Measurements from ENCODE around the gene GDA.

Gene GDA

GRCh38 chr9:72149231-72149975 lies at the start of gene GDA:
GDA (plus strand) TSS chr9:72149440; CDS start chr9:72149560, 120 bp downstream.
- no peak for DNase-seq

GRCh38 chr9:72102520-72102919 lies 46.7 kb upstream of the GDA start:
- no peak for DNase-seq

GRCh38 chr9:72113056-72113455 lies 36.2 kb upstream of the GDA start:
- DNase-seq, result no peak

GRCh38 chr9:72119853-72120252 lies 29.4 kb upstream of the GDA start:
- no peak for DNase-seq

GRCh38 chr9:72124947-72125346 lies 24.3 kb upstream of the GDA start:
- DNase-seq, result no peak

- DNase-seq, result no peak
These were observed 21.5 kb upstream of the GDA start for GRCh38 chr9:72127753-72128152.

- no peak for DNase-seq
These were observed 20.7 kb upstream of the GDA start for GRCh38 chr9:72128526-72128925.

- no peak for DNase-seq
These were observed 19.7 kb upstream of the GDA start for GRCh38 chr9:72129271-72130156.

- DNase-seq, result no peak
These were observed 18.9 kb upstream of the GDA start for GRCh38 chr9:72130321-72130720.

- no peak for DNase-seq
These were observed 18.0 kb upstream of the GDA start for GRCh38 chr9:72131206-72131605.

GRCh38 chr9:72132052-72132451 lies 17.2 kb upstream of the GDA start:
- no peak for DNase-seq

GRCh38 chr9:72133365-72134035 lies 15.7 kb upstream of the GDA start:
- DNase-seq, result no peak

GRCh38 chr9:72134801-72135200 lies 14.4 kb upstream of the GDA start:
- DNase-seq, result no peak

GRCh38 chr9:72137697-72138365 lies 11.4 kb upstream of the GDA start:
- no peak for DNase-seq

GRCh38 chr9:72139226-72139625 lies 10.0 kb upstream of the GDA start:
- no peak for DNase-seq

GRCh38 chr9:72140586-72140985 lies 8.7 kb upstream of the GDA start:
- DNase-seq, result no peak

- no peak for DNase-seq
These were observed 7.8 kb upstream of the GDA start for GRCh38 chr9:72141484-72141883.

GRCh38 chr9:72144756-72145492 lies 4.3 kb upstream of the GDA start:
- DNase-seq, result no peak

GRCh38 chr9:72145733-72146505 lies 3.3 kb upstream of the GDA start:
- no peak for DNase-seq

GRCh38 chr9:72147676-72148075 lies 1.6 kb upstream of the GDA start:
- no peak for DNase-seq

GRCh38 chr9:72150127-72150526 lies 887 bp downstream of the GDA start:
- DNase-seq, result no peak

- DNase-seq, result no peak
These were observed 1.4 kb downstream of the GDA start for GRCh38 chr9:72150661-72151060.

All from KG1 (cell line).